SK-N-SH treated with all-trans-retinoic acid at 6 μM for 48 hours (cell line): Measurements from ENCODE around the gene ZBTB9.
"Not testable (repeated sequence)": the region's sequence is repeated elsewhere in the genome, so short reads cannot be mapped to it uniquely, and the experiment has no call there.

Source experiments
- ATAC-seq: fragments of 200-7000 bp; cut with Tn5 transposase; 3 replicates; pipeline ENCODE4 v1.9.1; 2020; ENCODE audit warnings: mild to moderate bottlenecking, moderate library complexity
- ARNTL ChIP-seq: fragments of 450-650 bp; formaldehyde crosslinking; IDR thresholded peaks from 2 replicates; pipeline ENCODE4 v1.5.0; 2020; ENCODE audit warnings: low read depth, mild to moderate bottlenecking, moderate library complexity, borderline replicate concordance
- BACH2 ChIP-seq: fragments of 250-450 bp; sonication (Bioruptor Pico); IDR thresholded peaks from 2 replicates; pipeline ENCODE4 v1.9.0; 2021; ENCODE audit warnings: mild to moderate bottlenecking, borderline replicate concordance
- CSDC2 ChIP-seq: fragments of 250-450 bp; sonication (Bioruptor Pico); IDR thresholded peaks from 2 replicates; pipeline ENCODE4 v1.5.0; 2020; ENCODE audit warnings: mild to moderate bottlenecking, moderate library complexity
- ESRRG ChIP-seq: fragments of 250-450 bp; sonication (Bioruptor Pico); IDR thresholded peaks from 2 replicates; pipeline ENCODE4 v1.6.1; 2021; ENCODE audit warnings: mild to moderate bottlenecking
- GLIS3 ChIP-seq: fragments of 250-450 bp; sonication (Bioruptor Pico); IDR thresholded peaks from 2 replicates; pipeline ENCODE4 v1.5.0; 2020; ENCODE audit warnings: mild to moderate bottlenecking, moderate library complexity
- OSR1 ChIP-seq: fragments of 250-450 bp; sonication (Bioruptor Pico); IDR thresholded peaks from 2 replicates; pipeline ENCODE4 v1.8.0; 2022; ENCODE audit warnings: moderate library complexity, mild to moderate bottlenecking, inconsistent platforms
- PPARA ChIP-seq: fragments of 250-450 bp; sonication (Bioruptor Pico); IDR thresholded peaks from 2 replicates; pipeline ENCODE4 v1.5.0; 2020; ENCODE audit warnings: mild to moderate bottlenecking, borderline replicate concordance
- RARB ChIP-seq: fragments of 250-450 bp; sonication (Bioruptor Pico); IDR thresholded peaks from 2 replicates; pipeline ENCODE4 v1.8.0; 2021; ENCODE audit warnings: mild to moderate bottlenecking, moderate library complexity
- SNAI2 ChIP-seq: fragments of 250-450 bp; sonication (Bioruptor Pico); IDR thresholded peaks from 2 replicates; pipeline ENCODE4 v1.5.0; 2020; ENCODE audit warnings: mild to moderate bottlenecking, moderate library complexity
- TCF4 ChIP-seq: fragments of 250-450 bp; sonication (Bioruptor Pico); IDR thresholded peaks from 2 replicates; pipeline ENCODE4 v1.8.0; 2021; ENCODE audit warnings: mild to moderate bottlenecking, moderate library complexity, borderline replicate concordance
- TOX ChIP-seq: fragments of 250-450 bp; sonication (Bioruptor Pico); IDR thresholded peaks from 2 replicates; pipeline ENCODE4 v1.8.0; 2021; ENCODE audit warnings: mild to moderate bottlenecking, moderate library complexity, borderline replicate concordance
- ZC3H10 ChIP-seq: fragments of 250-450 bp; sonication (Bioruptor Pico); IDR thresholded peaks from 2 replicates; pipeline ENCODE4 v1.5.1; 2021; ENCODE audit warnings: mild to moderate bottlenecking, moderate library complexity
- ZFP3 ChIP-seq: fragments of 250-450 bp; sonication (Bioruptor Pico); IDR thresholded peaks from 2 replicates; pipeline ENCODE4 v1.5.0; 2020; ENCODE audit warnings: mild to moderate bottlenecking, moderate library complexity
- ZFP30 ChIP-seq: fragments of 450-650 bp; formaldehyde crosslinking; IDR thresholded peaks from 2 replicates; pipeline ENCODE4 v1.5.0; 2022; ENCODE audit warnings: mild to moderate bottlenecking, moderate library complexity
- ZNF565 ChIP-seq: fragments of 450-650 bp; formaldehyde crosslinking; conservative IDR thresholded peaks from 2 replicates; pipeline ENCODE4 v1.5.0; 2020; ENCODE audit warnings: low read depth, mild to moderate bottlenecking, moderate library complexity
- ZNF8 ChIP-seq: fragments of 450-650 bp; formaldehyde crosslinking; IDR thresholded peaks from 2 replicates; pipeline ENCODE4 v1.5.0; 2020; ENCODE audit warnings: mild to moderate bottlenecking, moderate library complexity
- TF ChIP-seq, protein P1 (sequence below): fragments of 250-450 bp; sonication (Bioruptor Pico); IDR thresholded peaks from 2 replicates; pipeline ENCODE4 v1.8.0; 2020; ENCODE audit warnings: mild to moderate bottlenecking, moderate library complexity, borderline replicate concordance
- TF ChIP-seq, protein P2 (sequence below): fragments of 250-450 bp; sonication (Bioruptor Pico); IDR thresholded peaks from 2 replicates; pipeline ENCODE4 v1.5.1; 2021; ENCODE audit warnings: mild to moderate bottlenecking, moderate library complexity
- TF ChIP-seq, protein P3 (sequence below): fragments of 250-450 bp; sonication (Bioruptor Pico); IDR thresholded peaks from 2 replicates; pipeline ENCODE4 v1.5.1; 2020; ENCODE audit warnings: low read depth, mild to moderate bottlenecking, moderate library complexity
- TF ChIP-seq, protein P4 (sequence below): fragments of 250-450 bp; sonication (Bioruptor Pico); IDR thresholded peaks from 2 replicates; pipeline ENCODE4 v1.8.0; 2021; ENCODE audit warnings: low read depth, mild to moderate bottlenecking, moderate library complexity, borderline replicate concordance
- TF ChIP-seq, protein P5 (sequence below): fragments of 250-450 bp; sonication (Bioruptor Pico); IDR thresholded peaks from 2 replicates; pipeline ENCODE4 v1.5.0; 2020; ENCODE audit warnings: mild to moderate bottlenecking, moderate library complexity

Gene ZBTB9

DNA sequence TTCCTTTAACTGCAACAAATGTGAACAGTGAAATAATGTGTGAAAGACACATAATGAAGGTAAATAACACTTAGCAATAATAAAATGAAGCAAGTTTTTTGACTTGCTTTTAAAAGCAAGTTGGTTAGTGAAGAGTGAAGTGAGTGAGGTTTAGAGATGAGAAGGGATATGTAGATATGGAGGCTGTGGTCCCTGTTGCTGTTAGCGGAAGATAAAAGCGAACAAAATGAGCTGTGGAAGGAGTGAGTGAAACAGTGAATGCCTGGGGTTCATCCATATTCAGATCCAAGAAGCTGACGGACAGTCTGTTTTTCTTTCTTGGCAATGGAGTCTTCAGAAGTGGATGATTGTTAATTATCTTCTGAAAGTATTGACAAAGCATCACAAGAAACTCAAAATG, 23.5 kb downstream of the ZBTB9 start (continued):
- TF ChIP-seq, protein P1, sequence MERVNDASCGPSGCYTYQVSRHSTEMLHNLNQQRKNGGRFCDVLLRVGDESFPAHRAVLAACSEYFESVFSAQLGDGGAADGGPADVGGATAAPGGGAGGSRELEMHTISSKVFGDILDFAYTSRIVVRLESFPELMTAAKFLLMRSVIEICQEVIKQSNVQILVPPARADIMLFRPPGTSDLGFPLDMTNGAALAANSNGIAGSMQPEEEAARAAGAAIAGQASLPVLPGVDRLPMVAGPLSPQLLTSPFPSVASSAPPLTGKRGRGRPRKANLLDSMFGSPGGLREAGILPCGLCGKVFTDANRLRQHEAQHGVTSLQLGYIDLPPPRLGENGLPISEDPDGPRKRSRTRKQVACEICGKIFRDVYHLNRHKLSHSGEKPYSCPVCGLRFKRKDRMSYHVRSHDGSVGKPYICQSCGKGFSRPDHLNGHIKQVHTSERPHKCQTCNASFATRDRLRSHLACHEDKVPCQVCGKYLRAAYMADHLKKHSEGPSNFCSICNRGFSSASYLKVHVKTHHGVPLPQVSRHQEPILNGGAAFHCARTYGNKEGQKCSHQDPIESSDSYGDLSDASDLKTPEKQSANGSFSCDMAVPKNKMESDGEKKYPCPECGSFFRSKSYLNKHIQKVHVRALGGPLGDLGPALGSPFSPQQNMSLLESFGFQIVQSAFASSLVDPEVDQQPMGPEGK (CRISPR knock-in tag): no peak
- TF ChIP-seq, protein P2, sequence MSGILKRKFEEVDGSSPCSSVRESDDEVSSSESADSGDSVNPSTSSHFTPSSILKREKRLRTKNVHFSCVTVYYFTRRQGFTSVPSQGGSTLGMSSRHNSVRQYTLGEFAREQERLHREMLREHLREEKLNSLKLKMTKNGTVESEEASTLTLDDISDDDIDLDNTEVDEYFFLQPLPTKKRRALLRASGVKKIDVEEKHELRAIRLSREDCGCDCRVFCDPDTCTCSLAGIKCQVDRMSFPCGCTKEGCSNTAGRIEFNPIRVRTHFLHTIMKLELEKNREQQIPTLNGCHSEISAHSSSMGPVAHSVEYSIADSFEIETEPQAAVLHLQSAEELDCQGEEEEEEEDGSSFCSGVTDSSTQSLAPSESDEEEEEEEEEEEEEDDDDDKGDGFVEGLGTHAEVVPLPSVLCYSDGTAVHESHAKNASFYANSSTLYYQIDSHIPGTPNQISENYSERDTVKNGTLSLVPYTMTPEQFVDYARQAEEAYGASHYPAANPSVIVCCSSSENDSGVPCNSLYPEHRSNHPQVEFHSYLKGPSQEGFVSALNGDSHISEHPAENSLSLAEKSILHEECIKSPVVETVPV (CRISPR knock-in tag): no peak
- TF ChIP-seq CSDC2 (no peak), ZC3H10 (CRISPR knock-in tag) (no peak), BACH2 (CRISPR knock-in tag) (no peak), ZNF8 (CRISPR knock-in tag) (no peak)

DNA sequence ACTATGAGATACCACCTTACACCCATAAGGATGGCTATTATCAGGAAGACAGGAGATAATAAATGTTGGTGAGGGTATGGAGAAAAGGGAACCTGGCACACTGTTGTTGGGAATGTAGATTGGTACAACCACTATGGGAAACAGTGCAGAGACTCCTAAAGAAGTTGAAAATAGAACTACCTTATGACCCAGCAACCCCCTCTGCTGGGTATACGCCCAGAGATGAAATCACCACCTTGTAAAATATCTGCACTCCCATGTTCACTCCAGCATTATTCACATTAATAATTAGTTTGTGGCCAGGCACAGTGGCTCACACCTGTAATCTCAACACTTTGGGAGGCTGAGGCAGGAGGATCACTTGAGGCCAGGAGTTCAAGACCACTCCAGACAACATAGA, 26.8 kb downstream of the ZBTB9 start:
- no peak for ATAC-seq
- TF ChIP-seq ZFP3 (CRISPR knock-in tag): no peak
- no peak for TF ChIP-seq TCF4 (CRISPR knock-in tag)
- TF ChIP-seq, protein P1 (CRISPR knock-in tag): no peak
- TF ChIP-seq ARNTL (CRISPR knock-in tag): no peak
- TF ChIP-seq ZC3H10 (CRISPR knock-in tag): no peak

DNA sequence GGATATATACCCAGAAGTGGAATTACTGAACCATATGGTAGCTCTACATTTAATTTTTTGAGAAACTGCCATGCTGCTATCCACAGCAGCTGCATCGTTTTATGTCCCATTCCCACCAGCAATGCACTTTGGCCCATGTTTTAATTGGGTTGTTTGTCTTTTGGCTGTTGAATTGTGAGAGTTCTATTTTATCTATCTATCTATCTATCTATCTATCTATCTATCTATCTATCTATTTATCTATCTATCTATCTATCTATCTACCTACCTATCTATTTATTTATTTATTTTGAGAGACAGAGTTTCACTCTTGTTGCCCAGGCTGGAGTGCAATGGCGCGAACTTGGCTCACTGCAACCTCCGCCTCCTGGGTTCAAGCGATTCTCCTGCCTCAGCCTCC, 28.2 kb downstream of the ZBTB9 start:
- not testable (repeated sequence) for ATAC-seq

DNA sequence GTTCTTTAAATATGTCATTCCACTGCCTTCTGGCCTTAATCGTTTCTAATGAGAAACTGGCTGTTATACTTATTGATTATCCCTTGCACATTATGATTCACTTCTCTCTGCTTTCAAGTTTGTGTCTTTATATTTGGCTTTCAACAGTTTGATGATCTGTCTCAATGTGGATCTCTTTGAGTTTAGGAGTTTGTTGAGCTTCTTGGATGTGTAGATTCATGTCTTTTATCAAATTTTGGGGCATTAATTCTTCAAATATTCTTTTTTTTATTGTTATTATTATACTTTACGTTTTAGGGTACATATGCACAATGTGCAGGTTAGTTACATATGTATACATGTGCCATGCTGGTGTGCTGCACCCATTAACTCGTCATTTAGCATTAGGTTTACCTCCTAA, 29.3 kb downstream of the ZBTB9 start:
- no peak for TF ChIP-seq TCF4 (CRISPR knock-in tag)
- no peak for TF ChIP-seq PPARA (CRISPR knock-in tag)
- TF ChIP-seq BACH2 (CRISPR knock-in tag): no peak
- no peak for TF ChIP-seq ZNF565 (CRISPR knock-in tag)
- no peak for TF ChIP-seq SNAI2 (CRISPR knock-in tag)
- TF ChIP-seq, protein P3, sequence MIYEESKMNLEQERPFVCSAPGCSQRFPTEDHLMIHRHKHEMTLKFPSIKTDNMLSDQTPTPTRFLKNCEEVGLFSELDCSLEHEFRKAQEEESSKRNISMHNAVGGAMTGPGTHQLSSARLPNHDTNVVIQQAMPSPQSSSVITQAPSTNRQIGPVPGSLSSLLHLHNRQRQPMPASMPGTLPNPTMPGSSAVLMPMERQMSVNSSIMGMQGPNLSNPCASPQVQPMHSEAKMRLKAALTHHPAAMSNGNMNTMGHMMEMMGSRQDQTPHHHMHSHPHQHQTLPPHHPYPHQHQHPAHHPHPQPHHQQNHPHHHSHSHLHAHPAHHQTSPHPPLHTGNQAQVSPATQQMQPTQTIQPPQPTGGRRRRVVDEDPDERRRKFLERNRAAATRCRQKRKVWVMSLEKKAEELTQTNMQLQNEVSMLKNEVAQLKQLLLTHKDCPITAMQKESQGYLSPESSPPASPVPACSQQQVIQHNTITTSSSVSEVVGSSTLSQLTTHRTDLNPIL: no peak
- TF ChIP-seq GLIS3 (CRISPR knock-in tag): no peak
- TF ChIP-seq ZFP3 (CRISPR knock-in tag): no peak
- TF ChIP-seq CSDC2: no peak
- TF ChIP-seq, protein P2 (CRISPR knock-in tag): no peak
- no peak for TF ChIP-seq ZC3H10 (CRISPR knock-in tag)
- TF ChIP-seq, protein P4, sequence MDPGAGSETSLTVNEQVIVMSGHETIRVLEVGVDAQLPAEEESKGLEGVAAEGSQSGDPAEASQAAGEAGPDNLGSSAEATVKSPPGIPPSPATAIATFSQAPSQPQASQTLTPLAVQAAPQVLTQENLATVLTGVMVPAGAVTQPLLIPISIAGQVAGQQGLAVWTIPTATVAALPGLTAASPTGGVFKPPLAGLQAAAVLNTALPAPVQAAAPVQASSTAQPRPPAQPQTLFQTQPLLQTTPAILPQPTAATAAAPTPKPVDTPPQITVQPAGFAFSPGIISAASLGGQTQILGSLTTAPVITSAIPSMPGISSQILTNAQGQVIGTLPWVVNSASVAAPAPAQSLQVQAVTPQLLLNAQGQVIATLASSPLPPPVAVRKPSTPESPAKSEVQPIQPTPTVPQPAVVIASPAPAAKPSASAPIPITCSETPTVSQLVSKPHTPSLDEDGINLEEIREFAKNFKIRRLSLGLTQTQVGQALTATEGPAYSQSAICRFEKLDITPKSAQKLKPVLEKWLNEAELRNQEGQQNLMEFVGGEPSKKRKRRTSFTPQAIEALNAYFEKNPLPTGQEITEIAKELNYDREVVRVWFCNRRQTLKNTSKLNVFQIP (CRISPR knock-in tag): no peak
- TF ChIP-seq, protein P1 (CRISPR knock-in tag): no peak
- TF ChIP-seq RARB (CRISPR knock-in tag): no peak
- TF ChIP-seq ESRRG (CRISPR knock-in tag): no peak
- no peak for TF ChIP-seq OSR1 (CRISPR knock-in tag)
- no peak for TF ChIP-seq TOX (CRISPR knock-in tag)
- TF ChIP-seq ZFP30 (CRISPR knock-in tag): no peak
- TF ChIP-seq, protein P5, sequence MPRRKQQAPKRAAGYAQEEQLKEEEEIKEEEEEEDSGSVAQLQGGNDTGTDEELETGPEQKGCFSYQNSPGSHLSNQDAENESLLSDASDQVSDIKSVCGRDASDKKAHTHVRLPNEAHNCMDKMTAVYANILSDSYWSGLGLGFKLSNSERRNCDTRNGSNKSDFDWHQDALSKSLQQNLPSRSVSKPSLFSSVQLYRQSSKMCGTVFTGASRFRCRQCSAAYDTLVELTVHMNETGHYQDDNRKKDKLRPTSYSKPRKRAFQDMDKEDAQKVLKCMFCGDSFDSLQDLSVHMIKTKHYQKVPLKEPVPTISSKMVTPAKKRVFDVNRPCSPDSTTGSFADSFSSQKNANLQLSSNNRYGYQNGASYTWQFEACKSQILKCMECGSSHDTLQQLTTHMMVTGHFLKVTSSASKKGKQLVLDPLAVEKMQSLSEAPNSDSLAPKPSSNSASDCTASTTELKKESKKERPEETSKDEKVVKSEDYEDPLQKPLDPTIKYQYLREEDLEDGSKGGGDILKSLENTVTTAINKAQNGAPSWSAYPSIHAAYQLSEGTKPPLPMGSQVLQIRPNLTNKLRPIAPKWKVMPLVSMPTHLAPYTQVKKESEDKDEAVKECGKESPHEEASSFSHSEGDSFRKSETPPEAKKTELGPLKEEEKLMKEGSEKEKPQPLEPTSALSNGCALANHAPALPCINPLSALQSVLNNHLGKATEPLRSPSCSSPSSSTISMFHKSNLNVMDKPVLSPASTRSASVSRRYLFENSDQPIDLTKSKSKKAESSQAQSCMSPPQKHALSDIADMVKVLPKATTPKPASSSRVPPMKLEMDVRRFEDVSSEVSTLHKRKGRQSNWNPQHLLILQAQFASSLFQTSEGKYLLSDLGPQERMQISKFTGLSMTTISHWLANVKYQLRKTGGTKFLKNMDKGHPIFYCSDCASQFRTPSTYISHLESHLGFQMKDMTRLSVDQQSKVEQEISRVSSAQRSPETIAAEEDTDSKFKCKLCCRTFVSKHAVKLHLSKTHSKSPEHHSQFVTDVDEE (CRISPR knock-in tag): no peak
- TF ChIP-seq ARNTL (CRISPR knock-in tag): no peak
- no peak for ATAC-seq
